SK-N-SH treated with all-trans-retinoic acid at 6 μM for 48 hours (cell line): Measurements from ENCODE around the gene DPP10.

ENCODE experiments used
- ATAC-seq: fragments of 200-7000 bp; cut with Tn5 transposase; 3 replicates; pipeline ENCODE4 v1.9.1; 2020; ENCODE audit warnings: mild to moderate bottlenecking, moderate library complexity
- ARNTL ChIP-seq: fragments of 450-650 bp; formaldehyde crosslinking; IDR thresholded peaks from 2 replicates; pipeline ENCODE4 v1.5.0; 2020; ENCODE audit warnings: low read depth, mild to moderate bottlenecking, moderate library complexity, borderline replicate concordance
- CREB5 ChIP-seq: fragments of 250-450 bp; sonication (Bioruptor Pico); IDR thresholded peaks from 2 replicates; pipeline ENCODE4 v1.5.1; 2020; ENCODE audit warnings: low read depth, mild to moderate bottlenecking, moderate library complexity
- CSDC2 ChIP-seq: fragments of 250-450 bp; sonication (Bioruptor Pico); IDR thresholded peaks from 2 replicates; pipeline ENCODE4 v1.5.0; 2020; ENCODE audit warnings: mild to moderate bottlenecking, moderate library complexity
- ESRRG ChIP-seq: fragments of 250-450 bp; sonication (Bioruptor Pico); IDR thresholded peaks from 2 replicates; pipeline ENCODE4 v1.6.1; 2021; ENCODE audit warnings: mild to moderate bottlenecking
- ISL1 ChIP-seq: fragments of 250-450 bp; sonication (Bioruptor Pico); IDR thresholded peaks from 2 replicates; pipeline ENCODE4 v2.1.2; 2022; ENCODE audit warnings: mild to moderate bottlenecking, moderate library complexity
- OSR1 ChIP-seq: fragments of 250-450 bp; sonication (Bioruptor Pico); IDR thresholded peaks from 2 replicates; pipeline ENCODE4 v1.8.0; 2022; ENCODE audit warnings: moderate library complexity, mild to moderate bottlenecking, inconsistent platforms
- PATZ1 ChIP-seq: fragments of 250-450 bp; sonication (Bioruptor Pico); IDR thresholded peaks from 2 replicates; pipeline ENCODE4 v1.8.0; 2020; ENCODE audit warnings: mild to moderate bottlenecking, moderate library complexity, borderline replicate concordance
- POU6F1 ChIP-seq: fragments of 250-450 bp; sonication (Bioruptor Pico); IDR thresholded peaks from 2 replicates; pipeline ENCODE4 v1.8.0; 2021; ENCODE audit warnings: low read depth, mild to moderate bottlenecking, moderate library complexity, borderline replicate concordance
- PPARA ChIP-seq: fragments of 250-450 bp; sonication (Bioruptor Pico); IDR thresholded peaks from 2 replicates; pipeline ENCODE4 v1.5.0; 2020; ENCODE audit warnings: mild to moderate bottlenecking, borderline replicate concordance
- RARB ChIP-seq: fragments of 250-450 bp; sonication (Bioruptor Pico); IDR thresholded peaks from 2 replicates; pipeline ENCODE4 v1.8.0; 2021; ENCODE audit warnings: mild to moderate bottlenecking, moderate library complexity
- SNAI2 ChIP-seq: fragments of 250-450 bp; sonication (Bioruptor Pico); IDR thresholded peaks from 2 replicates; pipeline ENCODE4 v1.5.0; 2020; ENCODE audit warnings: mild to moderate bottlenecking, moderate library complexity
- TCF4 ChIP-seq: fragments of 250-450 bp; sonication (Bioruptor Pico); IDR thresholded peaks from 2 replicates; pipeline ENCODE4 v1.8.0; 2021; ENCODE audit warnings: mild to moderate bottlenecking, moderate library complexity, borderline replicate concordance
- TOX ChIP-seq: fragments of 250-450 bp; sonication (Bioruptor Pico); IDR thresholded peaks from 2 replicates; pipeline ENCODE4 v1.8.0; 2021; ENCODE audit warnings: mild to moderate bottlenecking, moderate library complexity, borderline replicate concordance
- TSHZ2 ChIP-seq: fragments of 250-450 bp; sonication (Bioruptor Pico); IDR thresholded peaks from 2 replicates; pipeline ENCODE4 v1.5.0; 2020; ENCODE audit warnings: mild to moderate bottlenecking, moderate library complexity
- ZC3H10 ChIP-seq: fragments of 250-450 bp; sonication (Bioruptor Pico); IDR thresholded peaks from 2 replicates; pipeline ENCODE4 v1.5.1; 2021; ENCODE audit warnings: mild to moderate bottlenecking, moderate library complexity
- ZFP3 ChIP-seq: fragments of 250-450 bp; sonication (Bioruptor Pico); IDR thresholded peaks from 2 replicates; pipeline ENCODE4 v1.5.0; 2020; ENCODE audit warnings: mild to moderate bottlenecking, moderate library complexity
- ZFP30 ChIP-seq: fragments of 450-650 bp; formaldehyde crosslinking; IDR thresholded peaks from 2 replicates; pipeline ENCODE4 v1.5.0; 2022; ENCODE audit warnings: mild to moderate bottlenecking, moderate library complexity
- ZNF565 ChIP-seq: fragments of 450-650 bp; formaldehyde crosslinking; conservative IDR thresholded peaks from 2 replicates; pipeline ENCODE4 v1.5.0; 2020; ENCODE audit warnings: low read depth, mild to moderate bottlenecking, moderate library complexity
- ZNF70 ChIP-seq: fragments of 450-650 bp; formaldehyde crosslinking; IDR thresholded peaks from 2 replicates; pipeline ENCODE4 v1.5.0; 2020; ENCODE audit warnings: mild to moderate bottlenecking, moderate library complexity
- ZNF8 ChIP-seq: fragments of 450-650 bp; formaldehyde crosslinking; IDR thresholded peaks from 2 replicates; pipeline ENCODE4 v1.5.0; 2020; ENCODE audit warnings: mild to moderate bottlenecking, moderate library complexity
- TF ChIP-seq, protein P1 (sequence below): fragments of 250-450 bp; sonication (Bioruptor Pico); IDR thresholded peaks from 2 replicates; pipeline ENCODE4 v1.5.1; 2021; ENCODE audit warnings: mild to moderate bottlenecking, moderate library complexity

The DPP10 gene

GRCh38 chr2:115691409-115691808 lies 1249.0 kb downstream of the DPP10 start:
- no peak for TF ChIP-seq ZFP3 (CRISPR knock-in tag)
- no peak for TF ChIP-seq CREB5 (CRISPR knock-in tag)
- TF ChIP-seq PPARA (CRISPR knock-in tag), result no peak
- TF ChIP-seq ISL1 (CRISPR knock-in tag), result no peak
- no peak for TF ChIP-seq TCF4 (CRISPR knock-in tag)
- TF ChIP-seq TOX (CRISPR knock-in tag), result no peak
- TF ChIP-seq ESRRG (CRISPR knock-in tag), result no peak
- TF ChIP-seq RARB (CRISPR knock-in tag), result no peak
- TF ChIP-seq ZFP30, result no peak
- TF ChIP-seq ZNF70 (CRISPR knock-in tag), result no peak
- TF ChIP-seq ZNF565, result no peak
- TF ChIP-seq ZC3H10 (CRISPR knock-in tag), result no peak
- no peak for ATAC-seq

DNA sequence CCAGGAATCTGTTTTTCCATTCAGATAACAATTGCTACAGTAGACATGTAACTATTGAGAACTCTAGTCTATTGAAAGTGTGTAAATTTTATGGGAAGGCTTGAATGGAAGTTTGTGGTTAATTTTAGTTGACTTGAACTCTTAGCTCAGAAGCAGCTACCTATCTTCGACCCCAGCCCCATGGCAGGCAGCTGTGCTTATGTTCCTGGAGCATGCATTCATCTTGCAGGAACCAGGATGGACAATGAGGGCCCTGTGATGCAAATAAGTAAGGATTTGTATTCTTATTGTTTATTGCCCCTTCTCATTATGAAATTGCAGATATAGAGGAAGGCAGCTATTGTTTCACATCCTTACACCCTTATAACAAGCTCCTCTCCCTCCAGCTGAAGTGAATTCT lies 1252.2 kb downstream of the DPP10 start:
- no peak for ATAC-seq
- TF ChIP-seq ARNTL (CRISPR knock-in tag) (no peak), ZNF70 (CRISPR knock-in tag) (no peak)

- ATAC-seq, result no peak
- no peak for TF ChIP-seq TOX (CRISPR knock-in tag)
These were observed 1290.8 kb downstream of the DPP10 start for GRCh38 chr2:115733190-115733775.

- TF ChIP-seq SNAI2 (CRISPR knock-in tag), result no peak
- no peak for TF ChIP-seq ARNTL (CRISPR knock-in tag)
- no peak for TF ChIP-seq CSDC2 (CRISPR knock-in tag)
- no peak for TF ChIP-seq ZNF8 (CRISPR knock-in tag)
- no peak for TF ChIP-seq CREB5 (CRISPR knock-in tag)
- no peak for TF ChIP-seq TSHZ2 (CRISPR knock-in tag)
- TF ChIP-seq, protein P1, sequence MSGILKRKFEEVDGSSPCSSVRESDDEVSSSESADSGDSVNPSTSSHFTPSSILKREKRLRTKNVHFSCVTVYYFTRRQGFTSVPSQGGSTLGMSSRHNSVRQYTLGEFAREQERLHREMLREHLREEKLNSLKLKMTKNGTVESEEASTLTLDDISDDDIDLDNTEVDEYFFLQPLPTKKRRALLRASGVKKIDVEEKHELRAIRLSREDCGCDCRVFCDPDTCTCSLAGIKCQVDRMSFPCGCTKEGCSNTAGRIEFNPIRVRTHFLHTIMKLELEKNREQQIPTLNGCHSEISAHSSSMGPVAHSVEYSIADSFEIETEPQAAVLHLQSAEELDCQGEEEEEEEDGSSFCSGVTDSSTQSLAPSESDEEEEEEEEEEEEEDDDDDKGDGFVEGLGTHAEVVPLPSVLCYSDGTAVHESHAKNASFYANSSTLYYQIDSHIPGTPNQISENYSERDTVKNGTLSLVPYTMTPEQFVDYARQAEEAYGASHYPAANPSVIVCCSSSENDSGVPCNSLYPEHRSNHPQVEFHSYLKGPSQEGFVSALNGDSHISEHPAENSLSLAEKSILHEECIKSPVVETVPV (CRISPR knock-in tag), result no peak
- TF ChIP-seq ISL1 (CRISPR knock-in tag), result no peak
- TF ChIP-seq ZNF565, result no peak
- TF ChIP-seq PPARA (CRISPR knock-in tag), result no peak
- ATAC-seq, result no peak
These were observed 1295.7 kb downstream of the DPP10 start for GRCh38 chr2:115738111-115738510.

- no peak for ATAC-seq
- TF ChIP-seq OSR1, result no peak
- TF ChIP-seq CSDC2 (CRISPR knock-in tag), result no peak
- no peak for TF ChIP-seq PATZ1 (CRISPR knock-in tag)
- TF ChIP-seq POU6F1 (CRISPR knock-in tag), result no peak
- TF ChIP-seq ZC3H10 (CRISPR knock-in tag), result no peak
- no peak for TF ChIP-seq ZNF8 (CRISPR knock-in tag)
These were observed 1297.1 kb downstream of the DPP10 start for GRCh38 chr2:115739574-115739973.
